ENCODE measurements around the gene LRRC7.

LRRC7 gene

GRCh38 chr1:70048336-70049094, 480.8 kb downstream of the LRRC7 start:
- no peak overlapping the region for H3K4me3 ChIP-seq (ENCODE audit: extremely low read depth, insufficient read depth, low read length, poor library complexity, severe bottlenecking)
- no peak overlapping the region for H3K27ac ChIP-seq (ENCODE audit: low read depth, low read length, severe bottlenecking)
- no CpG with 5 or more reads among the region's 1 CpG for WGBS, 2 experiments (ENCODE audit: insufficient coverage in 2 of 2)
- no peaks in the 10 kb centered on the region for H3K9me3 ChIP-seq (ENCODE audit: control insufficient read depth, low read length)
- H3K36me3 ChIP-seq (ENCODE audit: control insufficient read depth, insufficient read depth, low read length): no peaks in the 10 kb centered on the region
- no peaks in the 10 kb centered on the region for H3K4me1 ChIP-seq (ENCODE audit: control insufficient read depth, insufficient read depth, low read length, poor library complexity, severe bottlenecking)

- H3K4me3 ChIP-seq (ENCODE audit: extremely low read depth, insufficient read depth, low read length, poor library complexity, severe bottlenecking): no peak overlapping the region
- no peak overlapping the region for H3K27ac ChIP-seq (ENCODE audit: low read depth, low read length, severe bottlenecking)
- WGBS, 2 experiments (ENCODE audit: insufficient coverage in 2 of 2): no CpG with 5 or more reads among the region's 1 CpG
- H3K4me1 ChIP-seq (ENCODE audit: control insufficient read depth, insufficient read depth, low read length, poor library complexity, severe bottlenecking): no peaks in the 10 kb centered on the region
- H3K36me3 ChIP-seq (ENCODE audit: control insufficient read depth, insufficient read depth, low read length): no peaks in the 10 kb centered on the region
- H3K9me3 ChIP-seq (ENCODE audit: control insufficient read depth, low read length): no peaks in the 10 kb centered on the region
Measured at GRCh38 chr1:70051926-70052325, 484.2 kb downstream of the LRRC7 start.

- Histone ChIP-seq H3K27ac (ENCODE audit: low read depth, low read length, severe bottlenecking) (no peak overlapping the region), H3K4me3 (ENCODE audit: extremely low read depth, insufficient read depth, low read length, poor library complexity, severe bottlenecking) (no peak overlapping the region), H3K9me3 (ENCODE audit: control insufficient read depth, low read length) (no peaks in the 10 kb centered on the region), H3K36me3 (ENCODE audit: control insufficient read depth, insufficient read depth, low read length) (no peaks in the 10 kb centered on the region), H3K4me1 (ENCODE audit: control insufficient read depth, insufficient read depth, low read length, poor library complexity, severe bottlenecking) (no peaks in the 10 kb centered on the region)
Measured at GRCh38 chr1:70057500-70057899, 489.8 kb downstream of the LRRC7 start.

GRCh38 chr1:70061231-70061630, 493.5 kb downstream of the LRRC7 start:
- no peaks in the 10 kb centered on the region for H3K36me3 ChIP-seq (ENCODE audit: control insufficient read depth, insufficient read depth, low read length)
- no peaks in the 10 kb centered on the region for H3K9me3 ChIP-seq (ENCODE audit: control insufficient read depth, low read length)
- H3K27ac ChIP-seq (ENCODE audit: low read depth, low read length, severe bottlenecking): no peak overlapping the region
- no peaks in the 10 kb centered on the region for H3K4me1 ChIP-seq (ENCODE audit: control insufficient read depth, insufficient read depth, low read length, poor library complexity, severe bottlenecking)
- H3K4me3 ChIP-seq (ENCODE audit: extremely low read depth, insufficient read depth, low read length, poor library complexity, severe bottlenecking): no peak overlapping the region

GRCh38 chr1:70063861-70064260, 496.1 kb downstream of the LRRC7 start:
- Histone ChIP-seq H3K4me1 (ENCODE audit: control insufficient read depth, insufficient read depth, low read length, poor library complexity, severe bottlenecking) (no peaks in the 10 kb centered on the region), H3K27ac (ENCODE audit: low read depth, low read length, severe bottlenecking) (no peak overlapping the region), H3K4me3 (ENCODE audit: extremely low read depth, insufficient read depth, low read length, poor library complexity, severe bottlenecking) (no peak overlapping the region), H3K9me3 (ENCODE audit: control insufficient read depth, low read length) (no peaks in the 10 kb centered on the region), H3K36me3 (ENCODE audit: control insufficient read depth, insufficient read depth, low read length) (no peaks in the 10 kb centered on the region)

- no peak overlapping the region for H3K4me3 ChIP-seq (ENCODE audit: extremely low read depth, insufficient read depth, low read length, poor library complexity, severe bottlenecking)
- no CpG with 5 or more reads among the region's 2 CpGs for WGBS, 2 experiments (ENCODE audit: insufficient coverage in 2 of 2)
- H3K4me1 ChIP-seq (ENCODE audit: control insufficient read depth, insufficient read depth, low read length, poor library complexity, severe bottlenecking): no peaks in the 10 kb centered on the region
- no peaks in the 10 kb centered on the region for H3K9me3 ChIP-seq (ENCODE audit: control insufficient read depth, low read length)
- no peaks in the 10 kb centered on the region for H3K36me3 ChIP-seq (ENCODE audit: control insufficient read depth, insufficient read depth, low read length)
- H3K27ac ChIP-seq (ENCODE audit: low read depth, low read length, severe bottlenecking): no peak overlapping the region
Measured at GRCh38 chr1:70066711-70067110, 499.0 kb downstream of the LRRC7 start.

- Histone ChIP-seq H3K4me3 (ENCODE audit: extremely low read depth, insufficient read depth, low read length, poor library complexity, severe bottlenecking) (no peak overlapping the region), H3K27ac (ENCODE audit: low read depth, low read length, severe bottlenecking) (no peak overlapping the region), H3K4me1 (ENCODE audit: control insufficient read depth, insufficient read depth, low read length, poor library complexity, severe bottlenecking) (no peaks in the 10 kb centered on the region), H3K36me3 (ENCODE audit: control insufficient read depth, insufficient read depth, low read length) (no peaks in the 10 kb centered on the region), H3K9me3 (ENCODE audit: control insufficient read depth, low read length) (no peaks in the 10 kb centered on the region)
- WGBS, 2 experiments (ENCODE audit: insufficient coverage in 2 of 2): 57% methylated on average over 1 of the region's 4 CpGs; no CpG with 5 or more reads in 1 of the 2 experiments
Measured at GRCh38 chr1:70071601-70072000, 503.9 kb downstream of the LRRC7 start.

- H3K4me1 ChIP-seq (ENCODE audit: control insufficient read depth, insufficient read depth, low read length, poor library complexity, severe bottlenecking): no peaks in the 10 kb centered on the region
- no peaks in the 10 kb centered on the region for H3K36me3 ChIP-seq (ENCODE audit: control insufficient read depth, insufficient read depth, low read length)
- H3K9me3 ChIP-seq (ENCODE audit: control insufficient read depth, low read length): no peaks in the 10 kb centered on the region
- H3K4me3 ChIP-seq (ENCODE audit: extremely low read depth, insufficient read depth, low read length, poor library complexity, severe bottlenecking): no peak overlapping the region
- no peak overlapping the region for H3K27ac ChIP-seq (ENCODE audit: low read depth, low read length, severe bottlenecking)
Measured at GRCh38 chr1:70072231-70072751, 504.6 kb downstream of the LRRC7 start.

- Histone ChIP-seq H3K4me1 (ENCODE audit: control insufficient read depth, insufficient read depth, low read length, poor library complexity, severe bottlenecking) (no peaks in the 10 kb centered on the region), H3K27ac (ENCODE audit: low read depth, low read length, severe bottlenecking) (no peak overlapping the region), H3K9me3 (ENCODE audit: control insufficient read depth, low read length) (no peaks in the 10 kb centered on the region), H3K4me3 (ENCODE audit: extremely low read depth, insufficient read depth, low read length, poor library complexity, severe bottlenecking) (no peak overlapping the region), H3K36me3 (ENCODE audit: control insufficient read depth, insufficient read depth, low read length) (no peaks in the 10 kb centered on the region)
- 79 to 90% methylated on average over 4 to 6 of the region's 7 CpGs for WGBS, 2 experiments (ENCODE audit: insufficient coverage in 2 of 2)
Measured at GRCh38 chr1:70075761-70076160, 508.0 kb downstream of the LRRC7 start.

- Histone ChIP-seq H3K4me3 (ENCODE audit: extremely low read depth, insufficient read depth, low read length, poor library complexity, severe bottlenecking) (no peak overlapping the region), H3K9me3 (ENCODE audit: control insufficient read depth, low read length) (no peaks in the 10 kb centered on the region), H3K4me1 (ENCODE audit: control insufficient read depth, insufficient read depth, low read length, poor library complexity, severe bottlenecking) (no peaks in the 10 kb centered on the region), H3K36me3 (ENCODE audit: control insufficient read depth, insufficient read depth, low read length) (no peaks in the 10 kb centered on the region), H3K27ac (ENCODE audit: low read depth, low read length, severe bottlenecking) (no peak overlapping the region)
- WGBS, 2 experiments (ENCODE audit: insufficient coverage in 2 of 2): no CpG with 5 or more reads among the region's 1 CpG
Measured at GRCh38 chr1:70077066-70077465, 509.3 kb downstream of the LRRC7 start.

GRCh38 chr1:70079546-70079945, 511.8 kb downstream of the LRRC7 start:
- Histone ChIP-seq H3K27ac (ENCODE audit: low read depth, low read length, severe bottlenecking) (no peak overlapping the region), H3K4me1 (ENCODE audit: control insufficient read depth, insufficient read depth, low read length, poor library complexity, severe bottlenecking) (no peaks in the 10 kb centered on the region), H3K4me3 (ENCODE audit: extremely low read depth, insufficient read depth, low read length, poor library complexity, severe bottlenecking) (no peak overlapping the region), H3K36me3 (ENCODE audit: control insufficient read depth, insufficient read depth, low read length) (no peaks in the 10 kb centered on the region), H3K9me3 (ENCODE audit: control insufficient read depth, low read length) (no peaks in the 10 kb centered on the region)
- WGBS, 2 experiments (ENCODE audit: insufficient coverage in 2 of 2): no CpG with 5 or more reads among the region's 2 CpGs
